ENCODE measurements around the gene SEMA5A. TPM values are rescaled to one million over a fixed set of nuclear protein-coding genes. Genes with fewer than 3 reads are reported as not detected.

SEMA5A gene
- total RNA-seq, 1 donor: 57.0 TPM

DNA sequence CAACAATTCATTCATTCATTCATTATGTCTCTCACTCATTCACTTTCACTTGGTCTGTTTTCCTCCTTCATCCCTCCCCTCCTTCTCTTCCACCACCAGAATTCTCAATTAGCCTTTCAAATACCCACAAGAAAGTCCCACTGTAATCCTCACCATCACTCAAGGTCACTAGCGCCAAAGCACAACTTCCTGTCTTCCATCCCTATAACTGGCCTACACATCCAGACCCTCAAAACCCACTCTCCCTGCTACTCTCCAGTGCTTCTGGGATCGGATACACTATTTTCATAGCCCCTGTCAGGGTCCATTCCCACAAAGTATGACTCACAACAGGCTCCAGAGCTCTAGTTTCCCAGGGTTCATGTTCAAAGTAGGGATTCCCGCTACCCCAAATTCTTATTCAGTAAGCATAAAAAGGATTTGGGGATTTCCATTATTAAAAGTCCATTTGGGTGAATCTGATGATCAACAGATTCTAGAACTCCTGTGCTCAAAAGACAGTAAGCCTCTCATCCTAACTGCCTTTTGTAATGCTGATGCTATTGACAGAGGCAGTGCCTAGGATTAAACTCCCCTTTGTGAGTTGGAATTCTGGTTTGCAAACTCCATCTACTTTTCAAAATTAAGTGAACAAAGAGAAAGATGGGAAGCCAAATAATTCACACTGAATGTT lies 250.9 kb downstream of the SEMA5A start:
- no peak overlapping the region for H3K4me3 ChIP-seq (ENCODE audit: low read depth, low read length)
- TF ChIP-seq, protein P1, sequence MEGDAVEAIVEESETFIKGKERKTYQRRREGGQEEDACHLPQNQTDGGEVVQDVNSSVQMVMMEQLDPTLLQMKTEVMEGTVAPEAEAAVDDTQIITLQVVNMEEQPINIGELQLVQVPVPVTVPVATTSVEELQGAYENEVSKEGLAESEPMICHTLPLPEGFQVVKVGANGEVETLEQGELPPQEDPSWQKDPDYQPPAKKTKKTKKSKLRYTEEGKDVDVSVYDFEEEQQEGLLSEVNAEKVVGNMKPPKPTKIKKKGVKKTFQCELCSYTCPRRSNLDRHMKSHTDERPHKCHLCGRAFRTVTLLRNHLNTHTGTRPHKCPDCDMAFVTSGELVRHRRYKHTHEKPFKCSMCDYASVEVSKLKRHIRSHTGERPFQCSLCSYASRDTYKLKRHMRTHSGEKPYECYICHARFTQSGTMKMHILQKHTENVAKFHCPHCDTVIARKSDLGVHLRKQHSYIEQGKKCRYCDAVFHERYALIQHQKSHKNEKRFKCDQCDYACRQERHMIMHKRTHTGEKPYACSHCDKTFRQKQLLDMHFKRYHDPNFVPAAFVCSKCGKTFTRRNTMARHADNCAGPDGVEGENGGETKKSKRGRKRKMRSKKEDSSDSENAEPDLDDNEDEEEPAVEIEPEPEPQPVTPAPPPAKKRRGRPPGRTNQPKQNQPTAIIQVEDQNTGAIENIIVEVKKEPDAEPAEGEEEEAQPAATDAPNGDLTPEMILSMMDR (IDR thresholded peaks at IDR 0.05; ENCODE audit: insufficient read depth, low read length): no peak
- DNase-seq (ENCODE audit: low read depth): no peak

DNA sequence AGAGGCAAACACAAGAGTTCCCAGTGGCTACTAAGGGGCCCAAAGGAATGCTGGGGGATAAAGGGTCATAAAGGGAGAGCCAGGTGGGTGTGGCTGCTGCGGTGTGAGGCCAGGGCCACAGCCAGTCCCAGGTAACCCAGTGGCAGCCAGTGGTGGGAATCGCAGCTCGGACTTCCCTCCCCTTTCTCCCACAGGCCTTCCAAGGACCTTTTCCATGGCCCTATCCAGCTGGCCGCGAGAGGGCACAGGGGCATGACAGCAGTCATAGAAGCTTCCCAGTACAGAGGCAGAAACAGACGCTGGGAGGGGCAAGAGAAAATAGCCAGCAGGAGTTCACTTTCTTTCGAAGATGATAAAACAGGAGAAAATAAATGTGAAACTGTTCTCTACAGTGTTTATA lies 257.6 kb downstream of the SEMA5A start:
- DNase-seq (ENCODE audit: low read depth): no peak
- TF ChIP-seq, protein P1 (IDR thresholded peaks at IDR 0.05; ENCODE audit: insufficient read depth, low read length): peak; percentile 16

DNA sequence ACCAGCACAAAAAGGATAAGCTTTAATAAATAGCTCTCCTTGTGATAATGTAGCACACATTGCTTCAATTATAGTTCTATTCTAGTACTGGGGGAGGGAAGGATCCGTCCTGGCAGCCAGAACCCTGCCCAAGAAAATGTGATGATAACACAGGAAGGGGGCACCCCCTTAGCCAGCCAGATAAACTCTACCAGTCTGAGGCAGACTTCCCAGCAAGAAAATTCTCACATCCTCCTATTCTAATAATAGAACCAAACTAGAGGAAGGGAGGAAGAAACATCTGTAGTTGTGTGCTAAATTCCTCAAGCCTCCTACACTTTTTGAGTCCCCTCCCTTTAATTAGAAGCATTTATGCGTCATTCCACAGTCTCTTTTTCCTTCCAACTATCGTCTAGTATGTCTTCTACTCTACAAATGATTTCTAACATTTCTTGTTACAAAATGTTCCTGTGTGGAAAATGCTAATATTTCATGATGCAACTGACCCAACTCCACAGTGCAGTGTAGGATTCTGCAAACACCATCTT lies 261.0 kb downstream of the SEMA5A start:
- TF ChIP-seq, protein P1 (IDR thresholded peaks at IDR 0.05; ENCODE audit: insufficient read depth, low read length): no peak
- no peak overlapping the region for H3K4me3 ChIP-seq (ENCODE audit: low read depth, low read length)
- DNase-seq (ENCODE audit: low read depth): peak; percentile 93

More for the DNA sequence above, 257.6 kb downstream of the SEMA5A start:
- H3K4me3 ChIP-seq (ENCODE audit: low read depth, low read length): no peak overlapping the region

DNA sequence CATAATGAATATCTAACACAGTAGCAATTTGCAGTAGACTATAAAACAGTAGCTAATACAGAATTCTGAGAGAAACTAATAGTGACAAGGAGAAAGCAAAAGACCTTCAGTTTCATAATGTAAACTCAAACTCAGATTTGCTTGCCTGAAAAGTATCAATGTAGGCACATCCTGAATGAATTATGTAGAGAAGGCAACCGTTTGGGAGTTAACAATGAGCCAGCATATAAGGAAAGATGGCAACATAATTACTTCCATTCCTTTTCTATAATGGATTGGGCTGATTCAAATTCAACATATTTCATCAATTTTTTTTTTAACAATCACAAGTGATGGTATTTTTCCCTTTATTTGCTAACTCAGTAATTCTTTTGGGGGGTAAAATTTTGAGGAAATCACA lies 261.6 kb downstream of the SEMA5A start:
- H3K4me3 ChIP-seq (ENCODE audit: low read depth, low read length): no peak overlapping the region
- peak; percentile 21 for DNase-seq (ENCODE audit: low read depth)

DNA sequence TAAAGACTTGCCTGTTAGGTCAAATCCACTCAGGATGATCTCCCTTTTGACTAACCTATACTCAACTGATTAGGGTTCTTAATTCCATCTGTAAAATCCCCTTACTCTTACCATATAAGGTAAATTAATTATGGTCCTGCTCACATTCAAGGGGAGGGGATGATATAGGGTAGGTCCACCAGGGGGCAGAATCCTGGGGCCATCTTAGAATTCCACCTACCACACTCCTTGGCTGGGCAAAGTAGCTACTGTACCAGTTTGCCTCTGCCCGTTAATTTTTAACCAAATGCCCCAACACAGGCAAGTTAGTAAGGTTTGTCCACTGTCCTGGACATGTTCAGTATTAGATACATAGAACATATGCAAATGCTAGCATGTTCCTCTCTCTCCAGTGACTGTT lies 262.4 kb downstream of the SEMA5A start:
- DNase-seq (ENCODE audit: low read depth): no peak
- TF ChIP-seq, protein P1 (IDR thresholded peaks at IDR 0.05; ENCODE audit: insufficient read depth, low read length): no peak
- H3K4me3 ChIP-seq (ENCODE audit: low read depth, low read length): no peak overlapping the region

More for the DNA sequence above, 261.6 kb downstream of the SEMA5A start:
- TF ChIP-seq, protein P1 (IDR thresholded peaks at IDR 0.05; ENCODE audit: insufficient read depth, low read length): no peak

DNA sequence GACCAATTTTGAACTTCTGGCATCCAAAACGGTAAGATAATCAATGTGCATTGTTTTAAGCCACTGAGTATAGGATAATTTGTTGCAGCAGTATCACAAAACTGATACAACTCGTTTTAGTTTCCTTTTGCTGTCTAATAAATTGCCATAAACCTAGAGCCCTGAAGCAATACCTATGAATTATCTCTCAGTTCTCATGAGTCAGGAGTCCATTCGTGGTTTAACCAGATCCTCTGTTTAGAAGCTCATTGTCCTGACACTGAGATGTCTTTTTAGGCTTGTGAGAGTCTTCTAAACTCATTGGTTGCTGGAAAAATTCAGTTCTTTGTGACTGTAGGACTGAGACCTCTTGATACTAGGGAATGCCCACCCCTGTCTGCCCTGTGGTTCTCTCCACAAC lies 262.9 kb downstream of the SEMA5A start:
- H3K4me3 ChIP-seq (ENCODE audit: low read depth, low read length): no peak overlapping the region
- TF ChIP-seq, protein P1 (IDR thresholded peaks at IDR 0.05; ENCODE audit: insufficient read depth, low read length): no peak
- peak; percentile 45 for DNase-seq (ENCODE audit: low read depth)

Measured in fibroblast of the aortic adventitia (primary cell).